ENCODE results near the gene ZNF414. TPM values are rescaled to one million over a fixed set of nuclear protein-coding genes. Genes with fewer than 3 reads are reported as not detected.

ZNF414 gene
- total and polyA plus RNA-seq, 8 donors: 15.4 to 32.4 (median 18.6) TPM

DNA sequence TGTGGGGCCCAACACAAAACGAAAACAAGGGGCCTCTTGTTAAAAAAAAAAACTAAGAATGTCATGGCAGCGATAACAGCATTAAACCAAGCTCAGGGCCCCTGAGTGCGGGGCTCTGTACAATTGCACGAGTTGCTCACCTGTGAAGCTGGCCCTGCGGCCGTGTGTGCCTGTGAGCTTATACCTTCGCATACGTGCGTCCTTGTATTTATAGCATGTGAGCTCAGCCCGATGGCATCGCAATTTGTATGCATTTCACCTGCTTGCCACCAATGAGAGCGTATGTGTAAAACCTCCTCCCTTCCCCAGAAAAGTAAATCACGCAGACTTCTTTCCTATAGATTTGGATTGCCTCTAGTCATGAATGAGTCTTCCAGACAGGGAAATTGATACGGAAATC lies 52.1 kb downstream of the ZNF414 start:
- Histone ChIP-seq H3K27me3 (no peaks in the 10 kb centered on the region), H3K36me3 (peaks cover 0 to 56% of the 10 kb centered on the region in 2 donors), H3K9me3 (no peaks in the 10 kb centered on the region), H3K27ac (no peak overlapping the region), H3K4me3 (no peak overlapping the region), H3K4me1 (peaks cover 38 to 64% of the 10 kb centered on the region in 2 donors)
- ATAC-seq: no peak
- peak in 1 of 4 donors; percentile 66 for DNase-seq
- TF ChIP-seq, protein P1, sequence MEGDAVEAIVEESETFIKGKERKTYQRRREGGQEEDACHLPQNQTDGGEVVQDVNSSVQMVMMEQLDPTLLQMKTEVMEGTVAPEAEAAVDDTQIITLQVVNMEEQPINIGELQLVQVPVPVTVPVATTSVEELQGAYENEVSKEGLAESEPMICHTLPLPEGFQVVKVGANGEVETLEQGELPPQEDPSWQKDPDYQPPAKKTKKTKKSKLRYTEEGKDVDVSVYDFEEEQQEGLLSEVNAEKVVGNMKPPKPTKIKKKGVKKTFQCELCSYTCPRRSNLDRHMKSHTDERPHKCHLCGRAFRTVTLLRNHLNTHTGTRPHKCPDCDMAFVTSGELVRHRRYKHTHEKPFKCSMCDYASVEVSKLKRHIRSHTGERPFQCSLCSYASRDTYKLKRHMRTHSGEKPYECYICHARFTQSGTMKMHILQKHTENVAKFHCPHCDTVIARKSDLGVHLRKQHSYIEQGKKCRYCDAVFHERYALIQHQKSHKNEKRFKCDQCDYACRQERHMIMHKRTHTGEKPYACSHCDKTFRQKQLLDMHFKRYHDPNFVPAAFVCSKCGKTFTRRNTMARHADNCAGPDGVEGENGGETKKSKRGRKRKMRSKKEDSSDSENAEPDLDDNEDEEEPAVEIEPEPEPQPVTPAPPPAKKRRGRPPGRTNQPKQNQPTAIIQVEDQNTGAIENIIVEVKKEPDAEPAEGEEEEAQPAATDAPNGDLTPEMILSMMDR (IDR thresholded peaks at IDR 0.05): no peak
- intact Hi-C loops (cut with DNase I): no loop called here

DNA sequence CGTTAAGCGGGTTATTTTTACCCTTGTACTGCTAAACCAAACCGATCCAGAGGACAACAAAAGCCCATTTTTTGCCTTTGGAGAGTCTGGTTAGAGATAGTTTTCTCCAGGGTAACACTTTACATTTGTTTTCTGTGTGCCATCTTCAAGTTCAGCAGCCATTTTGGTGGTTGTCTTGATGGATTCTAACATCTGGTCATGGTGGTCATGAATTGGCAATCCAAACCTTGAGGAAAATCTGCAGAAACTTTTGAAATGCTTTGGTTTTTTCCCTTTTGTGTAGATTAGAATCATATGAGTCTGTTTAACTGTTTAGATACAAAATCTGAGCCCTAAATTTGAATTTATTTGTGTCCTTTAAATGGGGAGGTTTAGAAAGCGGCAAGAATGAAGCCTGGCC lies 52.6 kb downstream of the ZNF414 start:
- no peaks in the 10 kb centered on the region for H3K27me3 ChIP-seq
- intact Hi-C loops (cut with DNase I): no loop called here
- no peak overlapping the region for H3K4me3 ChIP-seq
- no peak for DNase-seq
- peaks cover 38 to 69% of the 10 kb centered on the region in 2 donors for H3K4me1 ChIP-seq
- ATAC-seq: no peak
- TF ChIP-seq, protein P1 (IDR thresholded peaks at IDR 0.05): no peak
- peaks cover 0 to 56% of the 10 kb centered on the region in 2 donors for H3K36me3 ChIP-seq
- H3K27ac ChIP-seq: peak overlapping the region in 1 of 2 donors; percentile 20
- H3K9me3 ChIP-seq: no peaks in the 10 kb centered on the region

DNA sequence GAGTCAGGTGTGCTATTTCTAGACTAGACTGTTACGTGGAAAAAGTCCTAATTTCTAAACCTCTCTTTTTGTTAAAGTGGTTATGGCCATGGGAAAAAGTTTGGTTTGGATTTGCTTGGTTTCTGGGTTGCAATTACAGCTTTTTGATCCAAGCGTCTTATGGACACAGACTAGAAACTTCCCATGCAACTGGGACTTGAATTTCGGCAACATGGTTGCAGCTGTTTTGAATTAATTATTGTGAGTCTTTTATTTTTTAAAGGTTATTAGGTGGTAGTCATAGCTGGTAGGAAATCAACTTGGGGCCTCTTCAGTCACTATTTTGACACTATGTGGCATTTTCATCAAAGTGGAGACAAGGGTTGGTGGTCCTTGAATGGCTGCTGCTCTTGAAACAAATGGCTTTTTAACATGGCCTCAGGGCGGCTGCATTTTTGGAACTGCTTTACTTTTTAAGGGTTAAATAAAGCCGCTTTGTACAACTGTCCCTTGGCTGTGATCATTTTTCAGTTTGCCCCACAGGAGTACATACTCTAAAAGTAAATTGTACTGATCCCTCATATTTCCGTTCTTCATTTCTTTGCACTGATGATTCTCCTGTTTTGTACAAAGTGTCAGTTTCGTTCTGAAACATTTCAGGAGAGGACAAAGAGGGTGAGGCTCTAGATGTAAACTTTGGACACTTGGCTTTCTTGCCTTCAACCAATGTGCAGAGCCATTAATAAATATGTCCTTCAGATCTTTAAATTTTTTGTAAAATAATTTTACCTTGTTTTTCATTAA lies 53.3 kb downstream of the ZNF414 start:
- no peak for DNase-seq
- H3K27ac ChIP-seq: peak overlapping the region; percentile 20 to 44
- ATAC-seq: no peak
- TF ChIP-seq, protein P1 (IDR thresholded peaks at IDR 0.05): no peak
- H3K27me3 ChIP-seq: no peaks in the 10 kb centered on the region
- intact Hi-C loops (cut with DNase I): no loop called here
- peaks cover 0 to 56% of the 10 kb centered on the region in 2 donors for H3K36me3 ChIP-seq
- peaks cover 38 to 76% of the 10 kb centered on the region in 2 donors for H3K4me1 ChIP-seq
- H3K4me3 ChIP-seq: no peak overlapping the region
- no peaks in the 10 kb centered on the region for H3K9me3 ChIP-seq

Other genes with a start within 250 kb of the ZNF414 start
- 10 to 100 TPM; 44.1 to 58.3 TPM for gene CD320, start 205.8 kb downstream of the ZNF414 start, total RNA-seq
- 10 to 100 TPM; 30.4 to 42.5 (median 34.0) TPM for gene CD320, start 205.8 kb downstream of the ZNF414 start, polyA plus RNA-seq (ENCODE audit: insufficient read length in 6 of 6)
- gene NDUFA7, start 192.8 kb downstream of the ZNF414 start, total RNA-seq: 10 to 100 TPM; 38.7 to 40.8 TPM
- 10 to 100 TPM; 32.0 to 51.6 (median 37.7) TPM for gene NDUFA7, start 192.8 kb downstream of the ZNF414 start, polyA plus RNA-seq (ENCODE audit: insufficient read length in 6 of 6)
- gene RPS28, start 192.7 kb downstream of the ZNF414 start, total RNA-seq: 1,000 to 10,000 TPM; 1,595 to 1,630 TPM
- 100 to 1,000 TPM; 565 to 753 (median 599) TPM for gene RPS28, start 192.7 kb downstream of the ZNF414 start, polyA plus RNA-seq (ENCODE audit: insufficient read length in 6 of 6)
- 10 to 100 TPM; 14.4 to 29.0 TPM for gene KANK3, start 170.9 kb downstream of the ZNF414 start, total RNA-seq
- 10 to 100 TPM; 14.6 to 24.9 (median 15.5) TPM for gene KANK3, start 170.9 kb downstream of the ZNF414 start, polyA plus RNA-seq (ENCODE audit: insufficient read length in 6 of 6)
- 10 to 100 TPM in 1 of 2 donors, 1 to 10 TPM in 1; 2.5 to 24.8 TPM for gene ANGPTL4, start 150.0 kb downstream of the ZNF414 start, total RNA-seq
- gene ANGPTL4, start 150.0 kb downstream of the ZNF414 start, polyA plus RNA-seq (ENCODE audit: insufficient read length in 6 of 6): 1 to 10 TPM; 3.1 to 7.0 (median 4.3) TPM
- gene RAB11B, start 123.8 kb downstream of the ZNF414 start, total RNA-seq: 100 to 1,000 TPM in 1 of 2 donors, 10 to 100 TPM in 1; 91.6 to 116 TPM
- gene RAB11B, start 123.8 kb downstream of the ZNF414 start, polyA plus RNA-seq (ENCODE audit: insufficient read length in 6 of 6): 100 to 1,000 TPM; 123 to 137 (median 130) TPM
- gene MARCHF2, start 100.9 kb downstream of the ZNF414 start, total RNA-seq: 10 to 100 TPM; 46.5 to 54.6 TPM
- 10 to 100 TPM in 5 of 6 donors, 1 to 10 TPM in 1; 9.1 to 12.8 (median 12.1) TPM for gene MARCHF2, start 100.9 kb downstream of the ZNF414 start, polyA plus RNA-seq (ENCODE audit: insufficient read length in 6 of 6)
- 100 to 1,000 TPM; 121 to 163 TPM for gene HNRNPM, start 69.2 kb downstream of the ZNF414 start, total RNA-seq
- gene HNRNPM, start 69.2 kb downstream of the ZNF414 start, polyA plus RNA-seq (ENCODE audit: insufficient read length in 6 of 6): 100 to 1,000 TPM; 289 to 382 (median 340) TPM
- 10 to 100 TPM; 10.7 to 26.8 TPM for gene PRAM1, start 11.5 kb downstream of the ZNF414 start, total RNA-seq
- gene PRAM1, start 11.5 kb downstream of the ZNF414 start, polyA plus RNA-seq (ENCODE audit: insufficient read length in 6 of 6): 1 to 10 TPM; 2.5 to 4.2 (median 3.2) TPM
- 100 to 1,000 TPM in 1 of 2 donors, 10 to 100 TPM in 1; 42.6 to 161 TPM for gene MYO1F, start 63.3 kb upstream of the ZNF414 start, total RNA-seq
- 10 to 100 TPM; 11.3 to 15.8 (median 13.2) TPM for gene MYO1F, start 63.3 kb upstream of the ZNF414 start, polyA plus RNA-seq (ENCODE audit: insufficient read length in 6 of 6)
- gene ADAMTS10, start 96.5 kb upstream of the ZNF414 start, total RNA-seq: 10 to 100 TPM; 18.5 to 23.9 TPM
- gene ADAMTS10, start 96.5 kb upstream of the ZNF414 start, polyA plus RNA-seq (ENCODE audit: insufficient read length in 6 of 6): 10 to 100 TPM; 47.2 to 72.2 (median 62.4) TPM
- gene NFILZ, start 116.5 kb upstream of the ZNF414 start, total RNA-seq: not detected
- gene NFILZ, start 116.5 kb upstream of the ZNF414 start, polyA plus RNA-seq (ENCODE audit: insufficient read length in 6 of 6): not detected
- not detected for gene ACTL9, start 184.6 kb upstream of the ZNF414 start, total RNA-seq
- gene ACTL9, start 184.6 kb upstream of the ZNF414 start, polyA plus RNA-seq (ENCODE audit: insufficient read length in 6 of 6): not detected
- not detected for gene OR2Z1, start 207.5 kb upstream of the ZNF414 start, total RNA-seq
- gene OR2Z1, start 207.5 kb upstream of the ZNF414 start, polyA plus RNA-seq (ENCODE audit: insufficient read length in 6 of 6): not detected